ENCODE measurements around the gene ENDOG. TPM values are rescaled to one million over a fixed set of nuclear protein-coding genes. Genes with fewer than 3 reads are reported as not detected.
A peak's percentile ranks its signal among the peaks of the same experiment; 100 is the strongest.
"Not testable (repeated sequence)": the region's sequence is repeated elsewhere in the genome, so short reads cannot be mapped to it uniquely, and the experiment has no call there.

ENDOG gene
- 37.4 TPM for polyA plus RNA-seq (2012; ENCODE audit: insufficient read depth, insufficient read length)

- DNase-seq (ENCODE audit: low read depth, low spot score) = peak; percentile 94
- peak within 1 kb of the TSS; percentile 67 for H3K4me3 ChIP-seq (ENCODE audit: low read length)
These were observed at the start of gene ENDOG for GRCh38 chr9:128818099-128818838. ENDOG (plus strand) TSS chr9:128818500; CDS start chr9:128818685, 185 bp downstream.

- no peak overlapping the region for H3K4me3 ChIP-seq (ENCODE audit: low read length)
- DNase-seq (ENCODE audit: low read depth, low spot score) = no peak
These were observed 49.7 kb upstream of the ENDOG start for GRCh38 chr9:128768606-128769005.

- DNase-seq (ENCODE audit: low read depth, low spot score) = no peak
- H3K4me3 ChIP-seq (ENCODE audit: low read length) = peak overlapping the region; percentile 94
These were observed 47.8 kb upstream of the ENDOG start for GRCh38 chr9:128770286-128771030.

GRCh38 chr9:128771094-128771721 is 47.1 kb upstream of the ENDOG start:
- DNase-seq (ENCODE audit: low read depth, low spot score) = no peak

GRCh38 chr9:128771745-128772519 is 46.4 kb upstream of the ENDOG start, which contains the start of gene ZER1:
ZER1 (minus strand) TSS chr9:128771927; CDS start chr9:128755565, 16,362 bp downstream.
- peak within 1 kb of the TSS; percentile 94 for H3K4me3 ChIP-seq (ENCODE audit: low read length)
- DNase-seq (ENCODE audit: low read depth, low spot score) = peak; percentile 76

More at GRCh38 chr9:128771094-128771721, 47.1 kb upstream of the ENDOG start:
- peak overlapping the region; percentile 94 for H3K4me3 ChIP-seq (ENCODE audit: low read length)

- DNase-seq (ENCODE audit: low read depth, low spot score) = no peak
These were observed 45.3 kb upstream of the ENDOG start for GRCh38 chr9:128773049-128773448.

GRCh38 chr9:128774804-128775203 is 43.5 kb upstream of the ENDOG start:
- no peak overlapping the region for H3K4me3 ChIP-seq (ENCODE audit: low read length)
- no peak for DNase-seq (ENCODE audit: low read depth, low spot score)

More at GRCh38 chr9:128773049-128773448, 45.3 kb upstream of the ENDOG start:
- no peak overlapping the region for H3K4me3 ChIP-seq (ENCODE audit: low read length)

- DNase-seq (ENCODE audit: low read depth, low spot score); H3K4me3 ChIP-seq (ENCODE audit: low read length): not testable (repeated sequence)
These were observed 38.2 kb upstream of the ENDOG start for GRCh38 chr9:128780093-128780492.

GRCh38 chr9:128781187-128782070 is 36.9 kb upstream of the ENDOG start:
- H3K4me3 ChIP-seq (ENCODE audit: low read length) = no peak overlapping the region
- DNase-seq (ENCODE audit: low read depth, low spot score) = no peak

GRCh38 chr9:128782669-128783068 is 35.6 kb upstream of the ENDOG start:
- no peak for DNase-seq (ENCODE audit: low read depth, low spot score)

GRCh38 chr9:128785427-128785826 is 32.9 kb upstream of the ENDOG start:
- DNase-seq (ENCODE audit: low read depth, low spot score) = no peak
- no peak overlapping the region for H3K4me3 ChIP-seq (ENCODE audit: low read length)

More at GRCh38 chr9:128782669-128783068, 35.6 kb upstream of the ENDOG start:
- H3K4me3 ChIP-seq (ENCODE audit: low read length) = no peak overlapping the region

GRCh38 chr9:128786681-128787601 is 31.4 kb upstream of the ENDOG start, which contains the start of gene TBC1D13:
TBC1D13 (plus strand) TSS chr9:128787253; CDS start chr9:128787354, 101 bp downstream.
- DNase-seq (ENCODE audit: low read depth, low spot score) = peak; percentile 60
- H3K4me3 ChIP-seq (ENCODE audit: low read length) = peak within 1 kb of the TSS; percentile 96

- H3K4me3 ChIP-seq (ENCODE audit: low read length) = peak overlapping the region; percentile 96
- no peak for DNase-seq (ENCODE audit: low read depth, low spot score)
These were observed 30.6 kb upstream of the ENDOG start for GRCh38 chr9:128787659-128788058.

- H3K4me3 ChIP-seq (ENCODE audit: low read length) = peak overlapping the region; percentile 96
- DNase-seq (ENCODE audit: low read depth, low spot score) = no peak
These were observed 29.9 kb upstream of the ENDOG start for GRCh38 chr9:128788445-128788844.

GRCh38 chr9:128790536-128790935 is 27.8 kb upstream of the ENDOG start:
- no peak overlapping the region for H3K4me3 ChIP-seq (ENCODE audit: low read length)
- no peak for DNase-seq (ENCODE audit: low read depth, low spot score)

GRCh38 chr9:128792134-128792533 is 26.2 kb upstream of the ENDOG start:
- no peak for DNase-seq (ENCODE audit: low read depth, low spot score)
- H3K4me3 ChIP-seq (ENCODE audit: low read length) = no peak overlapping the region

Measured in Jurkat, Clone E6-1 (cell line).